ENCODE results near the gene DZIP3. TPM values are rescaled to one million over a fixed set of nuclear protein-coding genes. Genes with fewer than 3 reads are reported as not detected.
"Not testable (repeated sequence)": the region's sequence is repeated elsewhere in the genome, so short reads cannot be mapped to it uniquely, and the experiment has no call there.

The DZIP3 gene
- total RNA-seq, 1 donor from 2014 or later, result 44.3 TPM

DNA sequence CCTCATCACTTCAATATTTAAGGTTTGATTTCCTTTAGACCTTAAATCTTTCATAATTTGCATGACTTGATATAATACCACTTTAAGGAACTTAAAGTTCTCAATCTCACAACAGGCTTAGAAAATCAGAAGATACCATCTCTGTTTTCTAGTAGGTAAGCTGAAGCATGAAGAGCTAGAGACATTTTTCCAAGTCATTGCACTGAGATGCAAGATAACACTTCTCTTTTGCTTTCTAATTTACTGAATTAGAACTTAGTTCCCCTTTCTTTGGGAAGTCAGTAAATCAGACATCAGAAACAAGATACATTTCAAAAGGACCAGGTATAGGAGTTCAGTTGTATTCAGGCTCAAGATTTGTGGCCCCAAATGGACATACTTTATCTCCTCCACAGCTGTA, 79.7 kb downstream of the DZIP3 start:
- Mint-ChIP-seq H3K36me3 (ENCODE audit: unreplicated experiment) (no peaks in the 10 kb centered on the region), H3K27ac (ENCODE audit: unreplicated experiment) (no peak overlapping the region), H3K27me3 (ENCODE audit: unreplicated experiment) (no peaks in the 10 kb centered on the region), H3K4me3 (ENCODE audit: unreplicated experiment) (no peak overlapping the region), H3K9me3 (ENCODE audit: unreplicated experiment) (no peaks in the 10 kb centered on the region), H3K4me1 (ENCODE audit: low read depth, unreplicated experiment) (no peaks in the 10 kb centered on the region)
- DNase-seq, result no peak
- TF ChIP-seq, protein P1, sequence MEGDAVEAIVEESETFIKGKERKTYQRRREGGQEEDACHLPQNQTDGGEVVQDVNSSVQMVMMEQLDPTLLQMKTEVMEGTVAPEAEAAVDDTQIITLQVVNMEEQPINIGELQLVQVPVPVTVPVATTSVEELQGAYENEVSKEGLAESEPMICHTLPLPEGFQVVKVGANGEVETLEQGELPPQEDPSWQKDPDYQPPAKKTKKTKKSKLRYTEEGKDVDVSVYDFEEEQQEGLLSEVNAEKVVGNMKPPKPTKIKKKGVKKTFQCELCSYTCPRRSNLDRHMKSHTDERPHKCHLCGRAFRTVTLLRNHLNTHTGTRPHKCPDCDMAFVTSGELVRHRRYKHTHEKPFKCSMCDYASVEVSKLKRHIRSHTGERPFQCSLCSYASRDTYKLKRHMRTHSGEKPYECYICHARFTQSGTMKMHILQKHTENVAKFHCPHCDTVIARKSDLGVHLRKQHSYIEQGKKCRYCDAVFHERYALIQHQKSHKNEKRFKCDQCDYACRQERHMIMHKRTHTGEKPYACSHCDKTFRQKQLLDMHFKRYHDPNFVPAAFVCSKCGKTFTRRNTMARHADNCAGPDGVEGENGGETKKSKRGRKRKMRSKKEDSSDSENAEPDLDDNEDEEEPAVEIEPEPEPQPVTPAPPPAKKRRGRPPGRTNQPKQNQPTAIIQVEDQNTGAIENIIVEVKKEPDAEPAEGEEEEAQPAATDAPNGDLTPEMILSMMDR (IDR thresholded peaks at IDR 0.05; ENCODE audit: partially characterized antibody, unreplicated experiment), result no peak

DNA sequence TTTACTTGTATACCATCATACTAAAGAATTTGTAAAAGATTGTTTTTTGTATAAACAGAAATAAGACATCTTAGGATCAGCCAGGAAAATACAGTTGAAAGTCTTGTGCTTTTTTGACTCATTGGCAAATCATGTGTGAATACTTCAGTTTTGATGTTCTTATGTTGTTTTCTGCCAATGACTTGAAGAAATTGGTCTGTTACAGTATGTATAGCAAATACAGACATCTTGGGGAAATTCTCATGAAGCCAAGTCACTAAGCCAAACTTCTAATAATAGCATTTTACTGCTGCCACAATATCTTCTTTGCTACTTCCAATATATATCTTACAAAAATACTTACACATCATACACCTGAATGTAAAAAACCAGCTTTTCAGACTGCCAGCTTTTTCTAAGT, 83.2 kb downstream of the DZIP3 start:
- H3K4me1 Mint-ChIP-seq (ENCODE audit: low read depth, unreplicated experiment), result no peaks in the 10 kb centered on the region
- H3K36me3 Mint-ChIP-seq (ENCODE audit: unreplicated experiment), result no peaks in the 10 kb centered on the region
- H3K9me3 Mint-ChIP-seq (ENCODE audit: unreplicated experiment), result no peaks in the 10 kb centered on the region
- no peak overlapping the region for H3K27ac Mint-ChIP-seq (ENCODE audit: unreplicated experiment)
- TF ChIP-seq, protein P1 (IDR thresholded peaks at IDR 0.05; ENCODE audit: partially characterized antibody, unreplicated experiment), result no peak
- H3K4me3 Mint-ChIP-seq (ENCODE audit: unreplicated experiment), result no peak overlapping the region
- DNase-seq, result no peak
- no peaks in the 10 kb centered on the region for H3K27me3 Mint-ChIP-seq (ENCODE audit: unreplicated experiment)

DNA sequence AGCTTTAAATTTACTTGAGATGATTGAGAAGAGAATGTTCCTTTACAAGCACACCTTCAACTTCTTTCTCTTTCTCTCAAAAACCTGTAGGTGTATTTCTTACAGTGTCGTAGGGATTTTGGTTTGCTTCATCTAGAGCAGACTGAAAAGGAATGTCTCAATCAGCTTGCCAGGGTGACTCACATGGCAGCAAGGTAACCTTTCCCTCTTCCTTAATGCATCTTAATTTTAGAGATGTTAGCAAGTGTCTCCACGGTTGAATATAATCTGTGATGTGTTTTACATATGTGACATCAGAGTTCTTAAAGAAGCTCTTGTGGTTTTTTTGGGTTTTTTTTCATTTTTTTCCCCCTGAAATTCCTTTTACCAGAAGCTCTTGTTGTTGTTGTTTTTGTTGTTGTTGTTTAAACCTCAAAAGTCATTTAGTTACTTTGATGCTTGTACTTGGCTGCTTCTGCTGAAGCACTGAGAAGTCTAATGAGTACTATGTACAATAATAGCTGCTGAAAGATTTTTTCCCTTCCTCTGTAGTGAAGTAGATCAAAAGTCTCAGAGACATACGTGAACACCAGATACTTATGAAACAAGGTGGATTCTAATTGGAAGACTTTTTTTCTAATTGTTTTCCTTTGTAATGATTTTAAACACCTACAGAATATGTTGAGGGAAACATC, 84.6 kb downstream of the DZIP3 start:
- H3K4me1 Mint-ChIP-seq (ENCODE audit: low read depth, unreplicated experiment), result no peaks in the 10 kb centered on the region
- DNase-seq, result no peak
- no peaks in the 10 kb centered on the region for H3K36me3 Mint-ChIP-seq (ENCODE audit: unreplicated experiment)
- no peaks in the 10 kb centered on the region for H3K27me3 Mint-ChIP-seq (ENCODE audit: unreplicated experiment)
- no peak overlapping the region for H3K4me3 Mint-ChIP-seq (ENCODE audit: unreplicated experiment)
- TF ChIP-seq, protein P1 (IDR thresholded peaks at IDR 0.05; ENCODE audit: partially characterized antibody, unreplicated experiment), result no peak
- no peak overlapping the region for H3K27ac Mint-ChIP-seq (ENCODE audit: unreplicated experiment)
- H3K9me3 Mint-ChIP-seq (ENCODE audit: unreplicated experiment), result no peaks in the 10 kb centered on the region

GRCh38 chr3:108677811-108678210, 88.3 kb downstream of the DZIP3 start:
- no peak for DNase-seq
- TF ChIP-seq, protein P1 (IDR thresholded peaks at IDR 0.05; ENCODE audit: partially characterized antibody, unreplicated experiment), result no peak
- Mint-ChIP-seq H3K4me3 (ENCODE audit: unreplicated experiment) (no peak overlapping the region), H3K9me3 (ENCODE audit: unreplicated experiment) (no peaks in the 10 kb centered on the region), H3K27ac (ENCODE audit: unreplicated experiment) (no peak overlapping the region), H3K4me1 (ENCODE audit: low read depth, unreplicated experiment) (no peaks in the 10 kb centered on the region), H3K27me3 (ENCODE audit: unreplicated experiment) (no peaks in the 10 kb centered on the region), H3K36me3 (ENCODE audit: unreplicated experiment) (no peaks in the 10 kb centered on the region)

- not testable (repeated sequence) for DNase-seq; H3K4me3 Mint-ChIP-seq (ENCODE audit: unreplicated experiment); H3K27ac Mint-ChIP-seq (ENCODE audit: unreplicated experiment); H3K9me3 Mint-ChIP-seq (ENCODE audit: unreplicated experiment); H3K27me3 Mint-ChIP-seq (ENCODE audit: unreplicated experiment); H3K4me1 Mint-ChIP-seq (ENCODE audit: low read depth, unreplicated experiment)
- peaks cover 12% of the 10 kb centered on the region for H3K36me3 Mint-ChIP-seq (ENCODE audit: unreplicated experiment)
Measured at GRCh38 chr3:108692286-108692685, 102.8 kb downstream of the DZIP3 start.
